GM18951 (cell line): ENCODE results near the gene RIPOR1.
"Not testable (repeated sequence)": the region's sequence is repeated elsewhere in the genome, so short reads cannot be mapped to it uniquely, and the experiment has no call there.

ENCODE experiments used
- POLR2A ChIP-seq: IDR thresholded peaks from 4 replicates; pipeline ENCODE4 v1.6.1; 2011; ENCODE audit warnings: mild to moderate bottlenecking; ENCODE audit not compliant: insufficient read length, insufficient read depth; ENCODE audit errors: extremely low read depth
- in situ Hi-C: fragments of 300-500 bp; cut with MboI; formaldehyde crosslinking; loops from one replicate; pipeline ENCODE4 v1.12.0; 2022; ENCODE audit warnings: low sequenced_read_pairs, mixed read lengths, inconsistent platforms; ENCODE audit not compliant: unreplicated experiment

Gene RIPOR1

DNA sequence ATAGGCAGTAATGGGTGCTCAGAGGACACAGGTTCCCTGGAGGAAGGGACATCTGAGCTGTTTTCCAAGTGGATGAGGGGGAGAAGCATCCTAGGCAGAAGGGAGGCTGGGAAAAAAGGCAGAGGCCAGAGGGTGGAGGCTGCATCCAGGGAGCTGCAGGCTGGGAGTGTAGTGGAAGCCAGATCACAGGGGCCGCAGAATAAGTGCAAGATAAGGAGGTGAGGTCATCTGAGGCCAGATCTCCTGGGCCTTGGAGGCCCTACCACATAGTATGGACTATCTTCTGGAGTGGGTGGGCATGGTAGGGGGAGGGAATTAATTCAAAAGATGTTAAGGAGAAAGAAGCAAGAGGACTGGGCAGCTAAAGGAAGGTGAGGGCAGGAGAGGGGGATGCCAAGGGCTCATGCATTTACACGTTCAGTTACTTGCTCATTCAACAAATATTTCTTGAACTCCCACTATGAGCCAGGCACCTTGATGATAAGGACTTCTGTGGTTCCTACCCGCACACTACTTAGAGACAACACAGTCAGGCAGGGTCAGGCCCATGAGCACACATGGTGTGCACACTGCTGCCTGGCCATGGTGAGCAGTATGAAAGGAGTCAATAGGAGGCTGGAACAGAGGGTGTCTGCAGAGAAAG is 2.4 kb upstream of the RIPOR1 start:
- in situ Hi-C loops, result no loop called here
- no peak for TF ChIP-seq POLR2A

DNA sequence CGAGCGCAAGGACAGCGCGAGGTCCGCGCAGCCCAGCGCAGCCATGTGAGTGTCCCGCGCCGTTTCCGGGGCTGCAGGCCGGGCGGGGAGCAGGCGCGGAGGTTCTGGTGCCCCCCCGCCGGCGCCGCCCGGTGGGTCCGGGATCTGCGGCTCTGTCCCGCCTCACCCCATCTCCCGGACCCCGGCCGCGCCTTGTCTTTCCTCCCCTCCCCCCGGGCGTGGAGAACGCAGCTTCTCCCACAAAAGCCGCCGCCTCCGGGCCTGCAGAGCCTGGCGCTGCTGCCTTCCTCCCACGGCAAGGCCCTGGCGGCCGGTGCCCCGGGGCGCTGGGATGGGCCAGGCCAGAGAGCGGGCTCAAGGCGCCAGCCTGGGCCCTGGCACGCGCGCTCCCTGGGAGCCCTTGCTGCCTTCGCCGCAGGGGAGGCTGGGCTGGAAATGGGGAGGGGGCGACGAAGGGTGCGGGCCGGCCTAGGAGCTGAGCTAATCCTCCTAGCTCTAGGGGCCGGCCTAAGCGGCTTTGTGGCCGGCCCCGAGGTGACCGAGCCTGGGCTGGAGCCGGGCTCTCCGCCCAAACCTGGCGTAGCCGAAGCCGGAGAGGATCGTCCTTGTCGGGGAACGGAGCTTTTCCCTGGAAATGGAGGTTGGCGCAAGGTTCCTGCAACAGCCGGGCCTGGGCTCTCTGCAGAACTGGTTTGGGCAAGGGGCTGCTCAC is 397 bp downstream of the RIPOR1 start:
- TF ChIP-seq POLR2A, result peak; percentile 46
- in situ Hi-C loops, result no loop called here

DNA sequence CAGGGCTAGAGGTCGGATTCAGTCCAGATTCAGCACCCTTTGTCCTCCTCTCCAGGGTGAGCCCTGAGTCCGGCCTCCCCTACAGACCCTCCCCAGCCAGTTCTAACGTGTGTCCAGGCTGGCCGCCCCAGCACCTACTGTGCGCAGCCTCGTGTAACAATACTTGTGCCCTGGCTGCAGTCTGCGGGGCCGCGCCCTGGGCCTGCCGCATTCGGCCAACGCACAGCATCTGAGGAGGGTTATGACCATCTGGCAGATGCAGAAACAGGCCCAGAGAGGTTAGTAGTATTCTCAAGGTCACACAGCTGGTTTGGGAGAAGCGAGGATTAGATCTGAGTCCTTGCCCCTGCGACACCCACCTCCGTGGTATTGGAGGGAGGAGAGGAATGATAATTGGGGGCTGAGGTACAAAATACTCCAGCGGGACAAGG is 968 bp downstream of the RIPOR1 start:
- TF ChIP-seq POLR2A, result no peak
- in situ Hi-C loops, result no loop called here

DNA sequence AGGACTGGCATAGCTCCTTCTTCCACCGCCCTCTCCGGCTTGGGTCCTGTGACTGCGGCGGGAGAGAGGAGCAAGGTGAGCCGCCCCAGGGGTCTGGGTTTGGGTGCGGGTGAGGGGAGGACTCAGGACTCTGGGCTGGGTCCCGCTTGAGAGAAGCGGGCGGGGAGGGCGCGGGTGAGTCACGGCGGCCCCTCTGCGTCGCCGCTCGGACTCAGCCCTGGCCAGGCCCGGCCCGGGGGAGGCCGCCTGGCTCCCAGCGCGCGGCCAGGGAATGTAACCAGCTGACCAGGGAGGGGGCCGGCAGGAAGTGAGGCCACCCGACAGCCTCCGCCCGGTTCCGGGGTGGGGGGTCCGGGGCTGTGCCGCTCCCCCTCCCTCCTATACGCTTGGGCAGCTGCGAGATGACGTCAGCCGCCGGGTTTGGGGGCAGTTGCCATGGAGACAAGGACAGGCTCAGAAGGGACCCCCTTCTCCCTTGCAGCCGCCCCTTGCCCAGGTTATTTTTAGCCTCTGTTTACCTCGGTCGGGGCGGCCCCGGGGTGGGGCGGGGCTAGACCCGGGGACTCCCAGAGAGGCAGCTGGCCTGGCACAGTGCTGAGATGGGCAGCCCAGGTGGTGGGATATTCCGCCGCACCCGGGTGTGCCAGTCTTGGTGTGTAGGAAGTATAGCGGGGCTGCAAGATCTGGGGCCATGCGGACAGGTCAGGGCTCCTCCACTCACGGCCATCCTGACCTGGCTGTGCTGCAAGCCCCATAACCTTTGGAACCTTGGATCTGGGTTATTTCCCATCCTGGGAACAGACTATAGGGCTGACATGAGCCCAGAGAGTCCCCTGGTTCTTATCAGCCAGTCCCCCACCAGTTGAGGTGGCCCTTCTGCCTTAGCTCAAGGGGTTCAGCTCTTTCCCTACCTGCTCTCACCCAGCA is 1.6 kb downstream of the RIPOR1 start:
- in situ Hi-C loops, result no loop called here
- TF ChIP-seq POLR2A, result peak; percentile 56

DNA sequence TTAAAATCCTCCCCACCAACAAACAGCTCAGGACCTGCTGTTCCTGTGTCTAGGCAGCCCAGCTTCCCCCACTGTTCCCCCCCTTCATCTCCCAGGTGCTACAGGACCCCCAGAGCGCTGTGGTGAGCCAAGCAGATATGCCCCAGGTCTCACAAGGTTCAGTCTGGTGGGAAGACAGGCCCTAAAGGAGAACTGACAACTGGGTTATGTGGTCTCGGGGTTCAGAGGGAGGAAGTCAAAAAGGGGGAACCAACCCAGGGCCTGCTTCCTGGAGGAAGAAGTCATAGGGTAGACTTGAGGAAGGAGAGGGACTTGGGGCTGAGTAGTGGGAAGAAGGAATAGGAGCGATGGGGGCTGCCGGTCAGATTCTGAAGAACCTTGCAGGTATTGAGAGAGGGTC is 2.6 kb downstream of the RIPOR1 start:
- in situ Hi-C loops, result no loop called here
- TF ChIP-seq POLR2A, result no peak

DNA sequence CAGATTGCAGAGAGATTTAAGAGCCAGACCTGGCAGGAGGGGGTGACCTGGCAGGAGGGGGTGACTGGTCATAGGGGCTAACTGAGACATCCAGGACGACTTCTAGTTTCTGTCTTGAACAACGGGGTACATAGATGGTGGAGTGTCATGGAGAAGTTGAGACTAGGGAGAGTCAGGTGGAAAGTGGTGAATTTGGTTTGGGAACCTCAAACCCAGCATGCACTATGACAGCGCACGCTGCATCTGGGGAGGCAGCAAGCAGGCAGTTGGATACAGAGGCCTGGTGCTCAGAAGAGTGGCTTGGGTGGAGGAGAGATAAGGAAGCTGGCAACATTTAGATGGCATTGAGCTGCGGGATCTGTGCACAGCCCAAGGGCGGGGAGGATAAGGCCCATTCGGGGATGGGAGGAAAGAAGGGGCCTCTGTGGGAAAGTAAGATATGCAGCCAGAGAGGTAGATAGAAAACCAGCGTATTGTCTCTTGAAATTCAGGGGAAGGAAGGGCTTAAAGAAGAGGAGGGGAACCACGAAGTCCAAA is 4.5 kb downstream of the RIPOR1 start:
- in situ Hi-C loops, result no loop called here
- TF ChIP-seq POLR2A, result no peak

DNA sequence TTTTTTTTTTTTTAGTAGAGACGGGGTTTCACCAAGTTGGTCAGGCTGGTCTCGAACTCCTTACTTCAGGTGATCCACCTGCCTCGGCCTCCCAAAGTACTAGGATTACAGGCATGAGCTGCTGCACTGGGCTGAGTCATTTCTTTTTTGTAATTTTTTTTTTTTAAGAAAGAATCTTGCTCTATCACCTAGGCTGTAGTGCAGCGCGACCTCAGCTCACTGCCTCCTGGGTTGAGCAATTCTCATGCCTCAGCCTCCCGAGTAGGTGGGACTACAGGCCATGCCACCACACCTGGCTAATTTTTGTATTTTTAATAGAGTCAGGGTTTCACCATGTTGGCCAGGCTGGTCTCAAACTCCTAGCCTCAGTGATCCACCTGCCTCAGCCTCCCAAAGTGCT is 5.4 kb downstream of the RIPOR1 start:
- in situ Hi-C loops, result not testable (repeated sequence)

DNA sequence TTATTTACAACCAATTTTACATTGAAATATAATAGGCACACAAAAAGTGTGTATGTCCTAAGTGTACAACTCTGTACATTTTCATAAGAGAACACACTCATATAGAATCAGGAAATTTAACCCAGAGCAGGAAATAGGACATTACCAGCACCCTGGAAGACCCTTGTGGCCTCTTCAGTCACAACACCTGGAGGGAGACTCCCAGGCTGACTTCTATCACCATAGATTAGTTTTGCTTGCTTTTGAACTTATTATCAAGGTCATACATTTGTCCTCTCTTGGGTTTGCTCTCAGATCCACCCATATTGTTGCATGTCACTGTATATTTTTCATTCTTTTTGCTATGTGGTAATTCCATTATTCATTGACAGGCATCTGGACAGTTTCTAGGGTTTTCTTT is 5.8 kb downstream of the RIPOR1 start:
- in situ Hi-C loops, result no loop called here
- TF ChIP-seq POLR2A, result no peak

DNA sequence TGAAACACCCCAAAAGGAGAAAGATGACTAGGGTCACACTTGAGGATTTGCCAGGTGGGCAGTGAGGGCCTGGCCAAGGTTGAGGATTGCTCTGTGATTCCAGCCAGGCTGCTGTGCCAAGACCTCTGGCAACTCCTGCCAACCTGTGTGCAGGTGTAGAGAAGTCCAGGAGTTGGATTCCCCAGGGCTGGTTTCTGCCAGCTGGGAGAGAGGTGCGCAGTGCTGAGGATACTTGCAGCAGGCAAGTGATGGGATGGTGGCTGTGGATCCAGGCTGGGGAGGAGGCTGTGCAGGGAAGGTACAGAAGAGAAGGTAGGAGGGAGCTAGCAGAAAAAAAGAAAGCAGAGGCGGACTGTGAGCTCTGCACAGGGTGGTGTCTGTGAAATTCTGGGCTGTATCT is 6.6 kb downstream of the RIPOR1 start:
- TF ChIP-seq POLR2A, result no peak
- in situ Hi-C loops, result no loop called here

DNA sequence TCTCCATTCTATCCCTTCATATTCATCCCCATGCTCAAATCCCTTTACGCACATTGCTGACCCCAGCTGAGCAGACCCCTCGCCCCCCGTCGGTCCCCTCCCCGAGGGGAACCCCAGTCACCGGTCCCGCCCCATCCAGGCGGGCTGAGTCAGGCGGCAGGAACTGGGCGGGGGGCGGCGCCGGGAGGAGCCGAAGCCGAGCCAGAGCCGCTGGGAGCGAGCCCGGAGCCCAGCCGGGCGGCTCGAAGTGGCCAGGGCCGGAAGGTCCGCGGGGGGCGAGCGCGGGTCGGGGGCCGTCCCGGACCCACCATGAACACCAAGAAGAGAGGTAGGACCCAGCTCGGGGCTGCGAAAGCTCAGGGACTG is 8.6 kb downstream of the RIPOR1 start:
- peak; percentile 46 for TF ChIP-seq POLR2A
- in situ Hi-C loops, result no loop called here

DNA sequence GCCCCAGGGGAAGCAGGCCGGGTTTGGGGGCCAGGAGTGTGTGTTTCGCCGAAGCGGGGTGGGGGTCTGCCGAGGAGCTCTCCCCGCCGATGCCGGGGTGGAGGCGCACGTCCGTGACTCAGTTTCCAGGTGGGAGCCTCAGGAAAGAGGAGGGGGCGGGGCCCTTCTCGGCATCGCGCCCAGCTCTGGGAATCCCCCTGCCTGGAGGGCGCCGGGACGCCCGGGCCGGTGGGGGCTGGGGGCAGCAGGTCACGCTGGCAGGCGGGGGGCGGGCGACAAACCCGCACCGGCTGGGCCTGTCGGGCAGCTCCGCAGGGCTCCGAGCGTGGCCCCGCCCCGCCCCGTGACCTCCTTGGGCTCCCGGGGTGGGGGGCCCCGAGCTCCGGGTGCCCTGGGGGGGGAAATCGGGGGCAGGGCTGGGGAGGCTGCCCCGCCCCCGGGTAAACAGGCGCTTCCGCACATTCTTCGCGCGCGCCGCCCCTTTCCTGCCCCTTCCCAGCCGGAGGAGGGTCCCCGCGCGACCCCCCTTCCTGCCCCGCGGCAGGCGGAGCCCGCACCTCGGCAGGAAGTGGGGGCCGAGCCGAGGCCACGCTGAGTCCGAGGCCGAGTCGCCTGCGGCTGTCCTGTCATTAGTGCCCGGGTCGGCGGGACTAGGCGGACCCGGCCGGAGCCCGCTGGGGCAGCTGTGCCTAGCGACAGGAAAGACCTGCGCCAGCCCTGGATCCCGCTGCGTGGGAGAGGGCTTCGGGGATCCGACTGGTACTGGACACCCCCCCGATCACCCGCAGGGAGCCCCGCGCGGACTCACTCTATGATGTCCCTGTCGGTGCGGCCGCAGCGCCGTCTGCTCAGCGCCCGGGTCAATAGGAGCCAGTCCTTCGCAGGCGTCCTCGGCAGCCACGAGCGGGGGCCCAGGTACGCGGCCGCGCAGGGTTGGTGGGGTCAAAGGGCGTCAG is 9.3 kb downstream of the RIPOR1 start:
- peak; percentile 44 for TF ChIP-seq POLR2A
- in situ Hi-C loops, result no loop called here

DNA sequence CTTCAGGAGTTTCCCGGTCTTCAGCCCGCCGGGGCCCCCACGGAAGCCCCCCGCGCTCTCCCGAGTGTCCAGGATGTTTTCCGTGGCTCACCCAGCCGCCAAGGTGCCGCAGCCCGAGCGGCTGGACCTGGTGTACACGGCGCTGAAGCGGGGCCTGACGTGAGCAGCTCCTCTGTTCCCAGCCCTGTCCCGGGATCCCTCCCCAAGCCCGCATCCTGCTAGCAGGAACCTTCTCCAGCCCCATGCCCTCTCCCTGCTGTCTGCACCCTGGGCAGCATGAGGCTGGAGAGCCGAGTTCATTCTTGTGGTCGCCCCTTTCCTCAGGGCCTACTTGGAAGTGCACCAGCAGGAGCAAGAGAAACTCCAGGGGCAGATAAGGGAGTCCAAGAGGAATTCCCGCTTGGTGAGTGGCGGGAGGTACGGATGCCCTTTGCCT is 10.1 kb downstream of the RIPOR1 start:
- in situ Hi-C loops, result no loop called here
- no peak for TF ChIP-seq POLR2A
